AG04449 (cell line): ENCODE measurements around the gene SH3BGRL3.

Experiments
- CTCF ChIA-PET: fragments of 350-600 bp; formaldehyde crosslinking; extraction: SDS; loops from one replicate; lab custom pipeline; 2021; ENCODE audit warnings: antibody characterized with exemption; lab: Yijun Ruan, JAX
- POLR2A ChIA-PET: fragments of 400-600, 350-600 bp; formaldehyde crosslinking; extraction: SDS; loops from one replicate; lab custom pipeline; 2020; ENCODE audit warnings: antibody characterized with exemption, inconsistent platforms; lab: Yijun Ruan, JAX
- DNase-seq: peaks from one replicate; pipeline ENCODE4 v3.0.0-alpha.2; 2010; ENCODE audit warnings: low read depth, low spot score
- H3K4me3 ChIP-seq: 2 replicates; pipeline ENCODE4 v1.5.1; 2011; ENCODE audit warnings: low read depth, mild to moderate bottlenecking, control low read depth, low read length
- TF ChIP-seq, protein P1 (sequence below): IDR thresholded peaks from one replicate; pipeline ENCODE4 v1.5.1; 2011; ENCODE audit warnings: mild to moderate bottlenecking, moderate library complexity, low read length, control low read depth, inconsistent platforms; ENCODE audit not compliant: insufficient read depth; ENCODE audit errors: missing control alignments

Gene SH3BGRL3

GRCh38 chr1:26296340-26297056 lies 16.6 kb downstream of the SH3BGRL3 start:
- H3K4me3 ChIP-seq: no peak overlapping the region
- POLR2A ChIA-PET: no interaction called here
- no peak for DNase-seq
- CTCF ChIA-PET: interaction anchor here (1.2 to 6.6 kb wide), 5 partner anchors 11 to 68 kb away, joined by 4 to 36 read pairs (median 6); partner anchors contain the start of gene SH3BGRL3
- TF ChIP-seq, protein P1, sequence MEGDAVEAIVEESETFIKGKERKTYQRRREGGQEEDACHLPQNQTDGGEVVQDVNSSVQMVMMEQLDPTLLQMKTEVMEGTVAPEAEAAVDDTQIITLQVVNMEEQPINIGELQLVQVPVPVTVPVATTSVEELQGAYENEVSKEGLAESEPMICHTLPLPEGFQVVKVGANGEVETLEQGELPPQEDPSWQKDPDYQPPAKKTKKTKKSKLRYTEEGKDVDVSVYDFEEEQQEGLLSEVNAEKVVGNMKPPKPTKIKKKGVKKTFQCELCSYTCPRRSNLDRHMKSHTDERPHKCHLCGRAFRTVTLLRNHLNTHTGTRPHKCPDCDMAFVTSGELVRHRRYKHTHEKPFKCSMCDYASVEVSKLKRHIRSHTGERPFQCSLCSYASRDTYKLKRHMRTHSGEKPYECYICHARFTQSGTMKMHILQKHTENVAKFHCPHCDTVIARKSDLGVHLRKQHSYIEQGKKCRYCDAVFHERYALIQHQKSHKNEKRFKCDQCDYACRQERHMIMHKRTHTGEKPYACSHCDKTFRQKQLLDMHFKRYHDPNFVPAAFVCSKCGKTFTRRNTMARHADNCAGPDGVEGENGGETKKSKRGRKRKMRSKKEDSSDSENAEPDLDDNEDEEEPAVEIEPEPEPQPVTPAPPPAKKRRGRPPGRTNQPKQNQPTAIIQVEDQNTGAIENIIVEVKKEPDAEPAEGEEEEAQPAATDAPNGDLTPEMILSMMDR: no peak

DNA sequence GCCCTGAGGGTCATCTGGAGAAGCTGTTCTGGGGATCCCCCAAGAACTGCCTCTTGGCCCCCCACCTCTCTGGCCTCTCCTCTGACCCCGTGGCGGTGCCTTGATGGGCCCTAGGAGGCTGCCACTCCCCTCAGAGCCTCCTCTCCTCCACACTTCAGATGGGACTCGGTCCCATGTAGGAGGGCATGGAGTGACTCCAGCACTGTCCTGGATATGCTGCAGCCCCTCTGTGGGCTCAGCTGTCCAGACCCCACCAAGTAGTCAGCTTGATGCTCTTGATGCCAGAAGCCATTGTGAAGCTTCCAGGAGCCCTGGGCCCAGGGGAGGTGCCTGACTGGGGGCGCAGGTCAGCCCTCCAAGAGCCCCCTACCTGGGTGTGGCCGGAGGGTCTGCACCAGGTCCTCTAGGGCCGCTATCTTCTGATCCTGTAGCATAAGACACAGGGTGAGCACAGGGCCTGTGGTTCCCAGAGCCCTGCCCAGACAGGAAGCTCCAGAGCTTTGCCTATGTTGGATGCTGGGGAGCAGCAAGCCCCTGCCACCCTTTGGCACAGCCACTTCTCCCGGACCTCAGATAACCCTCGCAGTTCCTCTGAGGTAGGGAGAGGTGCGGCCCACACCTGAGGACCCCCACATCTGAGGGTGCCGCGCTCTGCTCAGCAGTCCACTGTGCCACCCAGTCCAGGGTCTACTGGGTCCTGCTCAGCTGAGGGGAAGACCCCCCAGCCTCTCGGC lies 17.3 kb downstream of the SH3BGRL3 start:
- H3K4me3 ChIP-seq: no peak overlapping the region
- TF ChIP-seq, protein P1: no peak
- no peak for DNase-seq
- ChIA-PET CTCF (interaction anchor here (1.2 to 6.6 kb wide), 6 partner anchors 8 to 67 kb away, joined by 4 to 36 read pairs (median 4); partner anchors contain the start of gene SH3BGRL3), POLR2A (no interaction called here)

DNA sequence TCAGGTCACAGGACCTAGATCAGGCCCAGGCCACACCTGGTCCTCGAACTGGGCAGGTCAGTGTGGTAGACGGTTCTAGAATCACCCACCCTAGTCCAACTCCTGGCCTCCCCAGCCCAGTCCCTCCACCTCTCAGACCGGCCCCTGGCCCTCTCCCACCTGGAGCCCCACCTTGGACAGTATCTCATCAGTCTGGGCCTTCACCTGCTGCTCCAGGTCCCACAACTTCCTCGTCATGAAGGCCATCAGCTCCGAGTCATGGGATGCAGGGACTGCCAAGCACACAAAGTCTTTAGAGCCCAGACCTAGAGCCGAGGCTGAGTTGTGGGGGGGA lies 17.9 kb downstream of the SH3BGRL3 start:
- H3K4me3 ChIP-seq: no peak overlapping the region
- no peak for DNase-seq
- TF ChIP-seq, protein P1: no peak
- POLR2A ChIA-PET: no interaction called here
- CTCF ChIA-PET: interaction anchor here (1.2 to 6.6 kb wide), 6 partner anchors 9 to 67 kb away, joined by 4 to 36 read pairs (median 4); partner anchors contain the start of gene SH3BGRL3

GRCh38 chr1:26300578-26301275 lies 20.8 kb downstream of the SH3BGRL3 start:
- DNase-seq: no peak
- ChIA-PET CTCF (interaction anchor here (1.1 to 14.7 kb wide), 3 partner anchors 11 to 20 kb away, joined by 3 to 139 read pairs (median 36); partner anchors contain the start of gene CD52), POLR2A (no interaction called here)
- TF ChIP-seq, protein P1: no peak
- H3K4me3 ChIP-seq: no peak overlapping the region

GRCh38 chr1:26302733-26303405 lies 23.0 kb downstream of the SH3BGRL3 start:
- no peak overlapping the region for H3K4me3 ChIP-seq
- ChIA-PET CTCF (interaction anchor here (1.5 to 14.7 kb wide), 2 partner anchors 18 kb away, joined by 6 to 139 read pairs; partner anchors contain the start of gene CD52), POLR2A (interaction anchor here (0.6 to 0.7 kb wide), 2 partner anchors 10 to 19 kb away, joined by 3 to 4 read pairs; no protein-coding TSS in a partner anchor)
- TF ChIP-seq, protein P1: no peak
- DNase-seq: no peak
